HG03066 (cell line): ENCODE results near the gene TTLL5.

Source experiments
- ATAC-seq: cut with Tn5 transposase; IDR thresholded peaks from one replicate; pipeline ENCODE4 v1.9.1; 2021; ENCODE audit warnings: low read depth; ENCODE audit not compliant: unreplicated experiment

TTLL5 gene

DNA sequence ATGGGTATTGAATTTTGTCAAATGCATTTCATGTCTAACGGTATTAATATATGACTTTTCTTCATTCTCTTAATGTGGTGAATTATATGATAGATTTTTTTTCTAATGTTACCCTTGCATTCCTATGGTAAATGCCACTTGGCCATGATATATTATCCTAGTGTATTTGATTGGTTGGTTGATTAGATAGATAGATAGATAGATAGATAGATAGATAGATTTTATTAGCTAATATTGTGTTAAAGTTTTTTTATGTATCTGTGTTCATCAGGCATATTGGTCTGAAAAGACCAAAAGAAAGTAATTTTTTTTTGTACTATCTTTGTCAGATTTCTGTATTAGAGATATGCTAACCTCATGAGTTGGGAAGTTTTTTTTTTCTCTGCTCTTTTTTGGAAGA lies 196.2 kb downstream of the TTLL5 start:
- no peak for ATAC-seq

- ATAC-seq: no peak
Measured at GRCh38 chr14:75858362-75858761, 197.3 kb downstream of the TTLL5 start.

GRCh38 chr14:75859746-75860145 lies 198.7 kb downstream of the TTLL5 start:
- no peak for ATAC-seq

GRCh38 chr14:75860561-75861160 lies 199.6 kb downstream of the TTLL5 start:
- ATAC-seq: no peak

GRCh38 chr14:75861161-75861621 lies 200.1 kb downstream of the TTLL5 start:
- ATAC-seq: no peak

- ATAC-seq: no peak
Measured at GRCh38 chr14:75863221-75863620, 202.2 kb downstream of the TTLL5 start.

DNA sequence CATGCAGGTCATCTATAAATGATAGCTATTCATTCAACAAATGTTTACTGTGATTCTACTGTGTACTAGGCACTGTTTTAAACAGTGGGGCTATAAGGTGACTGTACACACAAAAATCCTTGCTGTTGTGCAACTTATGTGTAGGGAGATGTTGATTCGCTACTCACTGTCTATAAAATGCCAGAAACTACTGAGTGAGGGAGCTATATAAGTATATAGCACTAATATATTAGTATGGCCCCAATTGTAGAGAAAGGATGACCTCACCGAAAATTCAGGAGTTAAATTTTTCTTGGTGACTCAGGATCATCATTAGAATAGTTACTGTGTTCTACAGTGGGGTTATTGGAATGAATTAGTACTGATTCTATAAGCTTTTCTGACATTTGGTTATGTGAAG lies 203.3 kb downstream of the TTLL5 start:
- no peak for ATAC-seq

- no peak for ATAC-seq
Measured at GRCh38 chr14:75865531-75865930, 204.5 kb downstream of the TTLL5 start.

DNA sequence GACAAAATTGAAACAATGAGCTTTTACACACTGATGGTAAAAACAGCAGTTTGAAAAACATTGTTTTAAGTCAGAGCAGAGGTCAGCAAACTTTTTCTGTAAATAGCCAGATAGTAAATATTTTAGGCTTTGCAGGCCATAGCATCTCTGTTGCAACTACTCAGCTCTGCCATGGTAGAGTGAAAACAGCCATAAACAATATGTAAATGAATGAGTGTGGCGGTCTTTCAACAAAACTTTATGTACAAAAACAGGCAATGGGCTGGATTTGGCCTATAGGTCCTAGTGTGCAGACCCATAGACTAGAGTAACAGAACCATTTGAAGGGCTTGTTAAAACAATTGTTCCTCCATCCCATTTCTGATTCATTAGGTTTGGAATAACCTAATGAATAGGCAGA lies 205.9 kb downstream of the TTLL5 start:
- no peak for ATAC-seq

- no peak for ATAC-seq
Measured at GRCh38 chr14:75871181-75871880, 210.3 kb downstream of the TTLL5 start.

- ATAC-seq: peak; percentile 98
Measured at GRCh38 chr14:75875958-75876357, 214.9 kb downstream of the TTLL5 start.

GRCh38 chr14:75876530-75876929 lies 215.5 kb downstream of the TTLL5 start:
- ATAC-seq: no peak

GRCh38 chr14:75877292-75877691 lies 216.2 kb downstream of the TTLL5 start:
- no peak for ATAC-seq

DNA sequence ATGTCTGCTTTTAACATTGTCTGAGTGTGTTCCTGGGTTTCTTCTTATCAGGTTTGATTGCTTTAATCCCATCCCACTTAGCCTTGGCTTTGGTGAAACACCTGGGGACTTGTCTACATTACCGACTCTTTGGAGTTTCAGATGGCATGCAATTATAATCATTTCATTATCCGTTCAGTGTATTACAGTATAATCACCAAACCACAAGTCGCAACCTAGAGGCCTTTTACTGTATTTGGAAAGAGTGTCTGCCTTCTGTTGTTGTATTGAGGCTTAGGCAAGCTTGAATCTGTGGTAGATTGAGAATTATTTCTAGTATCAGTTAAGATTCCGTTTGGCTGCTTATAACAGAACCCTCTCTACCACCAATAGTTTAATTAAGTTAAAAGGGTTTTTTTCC lies 216.8 kb downstream of the TTLL5 start:
- no peak for ATAC-seq

DNA sequence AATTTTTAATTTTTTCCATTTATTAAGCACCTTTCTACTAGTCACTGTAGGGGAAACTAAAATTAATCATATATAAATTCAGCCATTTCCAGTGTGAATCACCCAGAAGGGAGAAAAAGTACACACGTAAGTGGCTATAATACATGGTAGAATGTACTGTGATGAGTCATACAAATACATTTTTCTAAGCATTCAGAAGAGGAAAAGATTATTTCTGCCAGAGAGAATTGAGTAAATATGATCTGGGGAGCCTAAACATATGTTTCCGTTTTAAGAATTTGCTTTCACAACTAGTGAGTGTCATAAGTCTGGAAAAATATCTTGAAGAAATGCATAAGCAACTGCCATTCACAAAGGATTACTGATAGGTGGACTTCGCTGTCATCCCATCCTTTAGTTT lies 218.0 kb downstream of the TTLL5 start:
- ATAC-seq: no peak

- ATAC-seq: no peak
Measured at GRCh38 chr14:75880512-75880911, 219.5 kb downstream of the TTLL5 start.

- ATAC-seq: no peak
Measured at GRCh38 chr14:75881994-75882393, 220.9 kb downstream of the TTLL5 start.

DNA sequence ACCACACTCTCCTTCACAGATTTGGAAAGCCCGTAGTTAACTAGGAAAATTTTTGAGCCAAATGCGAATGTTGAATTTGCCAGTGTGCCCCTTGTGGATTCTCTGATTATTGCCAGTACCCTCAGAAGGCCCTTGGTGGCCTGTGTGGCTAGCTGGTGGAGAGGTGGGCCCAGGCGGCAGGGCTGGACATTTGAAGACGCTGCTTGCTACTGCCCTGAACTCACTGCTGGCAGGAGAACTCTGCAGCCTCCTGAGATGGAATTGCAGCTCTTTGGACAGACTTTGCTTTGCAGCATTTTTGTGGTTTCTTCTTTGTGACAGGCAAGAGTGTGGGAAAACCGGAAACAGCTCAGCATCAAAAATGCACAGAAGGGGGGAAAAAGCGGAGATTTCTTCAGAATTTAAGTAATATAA lies 223.2 kb downstream of the TTLL5 start:
- no peak for ATAC-seq

GRCh38 chr14:75885829-75886228 lies 224.8 kb downstream of the TTLL5 start:
- no peak for ATAC-seq

DNA sequence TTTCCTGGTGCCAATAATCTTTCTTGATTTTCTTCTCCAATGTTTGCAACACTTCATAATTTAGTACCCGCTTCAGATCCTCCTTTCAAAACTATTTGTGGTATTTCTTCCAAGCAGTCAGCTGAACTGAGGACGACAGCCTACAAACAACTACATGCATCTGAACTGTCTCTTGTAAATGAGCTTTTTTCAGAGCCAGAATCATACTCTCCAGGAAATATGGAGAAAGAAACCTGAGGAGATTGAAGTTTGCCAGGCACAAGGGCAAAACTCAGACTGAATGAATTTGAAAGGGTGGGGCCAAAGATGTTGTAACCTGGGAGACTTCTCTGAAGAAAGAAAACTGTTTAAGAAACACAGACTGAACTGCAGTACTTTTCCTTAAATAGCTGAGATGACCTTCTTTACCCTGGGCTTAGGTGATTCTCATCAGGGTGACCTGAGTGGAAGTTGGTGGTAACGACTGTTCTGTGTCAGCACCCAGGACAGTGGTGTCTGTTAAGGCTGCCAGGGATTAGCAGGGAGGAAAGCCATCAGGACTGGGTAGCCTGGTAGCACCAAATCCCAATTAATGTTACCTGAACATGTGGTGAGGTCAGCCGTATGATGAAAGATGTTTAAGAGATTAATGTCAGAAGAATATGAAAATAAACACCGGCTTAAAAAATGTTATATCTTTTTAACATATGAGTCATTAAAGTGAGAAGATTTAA lies 225.7 kb downstream of the TTLL5 start:
- ATAC-seq: no peak

- ATAC-seq: no peak
Measured at GRCh38 chr14:75888945-75889344, 227.9 kb downstream of the TTLL5 start.

DNA sequence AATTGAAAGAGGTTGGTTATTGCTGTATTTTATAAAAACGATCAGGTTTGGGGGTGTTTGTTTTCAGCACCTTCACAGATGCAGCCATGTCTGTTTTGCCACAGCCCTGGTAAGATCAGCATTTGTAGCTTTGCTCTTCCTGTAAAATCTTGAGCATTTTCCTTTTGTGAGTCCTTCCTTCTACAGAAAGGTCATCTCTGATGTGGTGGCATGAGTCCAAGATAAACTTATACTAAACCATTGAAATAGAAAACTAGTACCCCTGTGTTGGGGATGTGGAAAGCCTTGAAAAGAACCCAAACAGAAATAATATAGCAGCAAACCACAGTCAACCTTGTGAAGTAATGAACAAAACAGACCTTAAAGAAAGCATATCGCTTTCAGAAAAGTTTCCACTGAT lies 235.3 kb downstream of the TTLL5 start:
- no peak for ATAC-seq
